PC-9 (cell line): ENCODE data around the gene MCUR1. TPM values are rescaled to one million over a fixed set of nuclear protein-coding genes. Genes with fewer than 3 reads are reported as not detected.

ENCODE experiments used
- BruUV-seq: library from RNA; stranded (reverse); fragments of 400-500 nt; replicated peaks from 2 replicates; lab custom pipeline; 2021; lab: Mats Ljungman, UMichigan
- CTCF ChIA-PET: fragments of 300-600 bp; sonication (Branson Sonifier 250); formaldehyde crosslinking; loops from one replicate; lab custom pipeline; 2022; ENCODE audit warnings: antibody characterized with exemption; lab: Charles Lee
- POLR2A ChIA-PET: fragments of 300-600 bp; sonication (Branson Sonifier 250); formaldehyde crosslinking; loops from one replicate; lab custom pipeline; 2022; ENCODE audit warnings: antibody characterized with exemption; ENCODE audit not compliant: unreplicated experiment; lab: Charles Lee
- DNase-seq, 2 experiments: peaks; one replicate each; pipeline versions ENCODE4 v3.0.0 to v3.0.0-alpha.2; 2015 to 2022; ENCODE audit warnings: mixed read lengths in 1 of 2
- H2AFZ ChIP-seq: fragments of 200-600 bp; sonication (generic); 2 replicates; pipeline ENCODE4 v1.8.1; 2017; ENCODE audit warnings: antibody characterized with exemption
- H3F3A ChIP-seq: fragments of 200-600 bp; sonication (generic); 2 replicates; pipeline ENCODE4 v1.8.1; 2017; ENCODE audit warnings: antibody characterized with exemption, mild to moderate bottlenecking, low read depth; ENCODE audit not compliant: insufficient read depth
- H3K27ac ChIP-seq: fragments of 200-600 bp; sonication (generic); 2 replicates; pipeline ENCODE4 v1.6.1; 2016; ENCODE audit warnings: mixed run types
- H3K27me3 ChIP-seq: fragments of 200-600 bp; sonication (generic); 2 replicates; pipeline ENCODE4 v1.6.1; 2016; ENCODE audit warnings: low read depth, mixed run types; ENCODE audit not compliant: insufficient read depth
- H3K36me3 ChIP-seq: fragments of 200-600 bp; sonication (generic); 2 replicates; pipeline ENCODE4 v1.6.1; 2016; ENCODE audit warnings: low read depth, mixed run types
- H3K4me1 ChIP-seq: fragments of 200-600 bp; sonication (generic); replicated peaks from 2 replicates; pipeline ENCODE4 v1.6.1; 2016; ENCODE audit warnings: mixed run types; ENCODE audit not compliant: insufficient read depth
- H3K4me2 ChIP-seq: fragments of 200-600 bp; sonication (generic); 2 replicates; pipeline ENCODE4 v1.6.1; 2017; ENCODE audit warnings: mixed run types
- H3K4me3 ChIP-seq: fragments of 200-600 bp; sonication (generic); 2 replicates; pipeline ENCODE4 v1.6.1; 2016; ENCODE audit warnings: mixed run types
- H3K79me2 ChIP-seq: fragments of 200-600 bp; sonication (generic); 2 replicates; pipeline ENCODE4 v1.6.1; 2017; ENCODE audit warnings: low read depth, mixed run types
- H3K9me2 ChIP-seq: fragments of 200-600 bp; sonication (generic); 2 replicates; pipeline ENCODE4 v1.8.1; 2017; ENCODE audit warnings: mild to moderate bottlenecking; ENCODE audit not compliant: insufficient read depth
- H3K9me3 ChIP-seq: fragments of 200-600 bp; sonication (generic); 2 replicates; pipeline ENCODE4 v1.8.1; 2016; ENCODE audit warnings: low read depth; ENCODE audit not compliant: insufficient read depth
- H4K20me1 ChIP-seq: fragments of 200-600 bp; sonication (generic); 2 replicates; pipeline ENCODE4 v1.8.1; 2017; ENCODE audit not compliant: insufficient read depth
- CTCF ChIP-seq: fragments of 200-600 bp; sonication (generic); conservative IDR thresholded peaks from 2 replicates; pipeline ENCODE4 v1.6.1; 2017; ENCODE audit warnings: mixed run types, antibody characterized with exemption, mild to moderate bottlenecking, moderate library complexity
- EZH2 ChIP-seq: fragments of 200-600 bp; sonication (generic); IDR thresholded peaks from 2 replicates; pipeline ENCODE4 v1.8.0; 2017; ENCODE audit warnings: antibody characterized with exemption, low read depth
- intact Hi-C: fragments of 100-400 bp; cut with micrococcal nuclease; formaldehyde crosslinking; loops from one replicate; pipeline ENCODE4 v1.10.0; 2022; ENCODE audit not compliant: unreplicated experiment
- total RNA-seq: library from RNA; stranded (reverse); gene quantifications from 2 replicates; pipeline ENCODE4 v1.2.3, GENCODE V29; 2021

The MCUR1 gene
- total RNA-seq, 1 experiment from 2014 or later: 45.9 TPM

GRCh38 chr6:13812359-13812642, 2.1 kb downstream of the MCUR1 start:
- Histone ChIP-seq H3K27me3 (no peaks in the 10 kb centered on the region), H2AFZ (no peak overlapping the region), H3K36me3 (0 out of 2 replicates have a peak, but pooled peaks cover 4% of the 10 kb centered on the region), H4K20me1 (no peaks in the 10 kb centered on the region), H3K4me3 (0 out of 2 replicates have a peak overlapping the region, but pooled peaks have one; percentile 57), H3K27ac (no peak overlapping the region), H3K79me2 (peaks cover 53% of the 10 kb centered on the region), H3F3A (peaks cover 21% of the 10 kb centered on the region), H3K4me2 (peak overlapping the region; percentile 75), H3K9me2 (no peaks in the 10 kb centered on the region), H3K4me1 (peaks cover 34% of the 10 kb centered on the region), H3K9me3 (no peaks in the 10 kb centered on the region)
- BruUV-seq: no TSS peak
- intact Hi-C loops: loop anchor here (2.0 to 5.0 kb wide), 3 partner anchors 16 to 100 kb away; partner anchors contain the start of gene RANBP9
- POLR2A ChIA-PET: interaction anchor here (0.6 kb wide), 1 partner anchor 234 kb away, joined by 9 read pairs; no protein-coding TSS in a partner anchor
- DNase-seq: no peak
- CTCF ChIA-PET: no interaction called here
- TF ChIP-seq EZH2: no peak
- TF ChIP-seq CTCF: no peak

DNA sequence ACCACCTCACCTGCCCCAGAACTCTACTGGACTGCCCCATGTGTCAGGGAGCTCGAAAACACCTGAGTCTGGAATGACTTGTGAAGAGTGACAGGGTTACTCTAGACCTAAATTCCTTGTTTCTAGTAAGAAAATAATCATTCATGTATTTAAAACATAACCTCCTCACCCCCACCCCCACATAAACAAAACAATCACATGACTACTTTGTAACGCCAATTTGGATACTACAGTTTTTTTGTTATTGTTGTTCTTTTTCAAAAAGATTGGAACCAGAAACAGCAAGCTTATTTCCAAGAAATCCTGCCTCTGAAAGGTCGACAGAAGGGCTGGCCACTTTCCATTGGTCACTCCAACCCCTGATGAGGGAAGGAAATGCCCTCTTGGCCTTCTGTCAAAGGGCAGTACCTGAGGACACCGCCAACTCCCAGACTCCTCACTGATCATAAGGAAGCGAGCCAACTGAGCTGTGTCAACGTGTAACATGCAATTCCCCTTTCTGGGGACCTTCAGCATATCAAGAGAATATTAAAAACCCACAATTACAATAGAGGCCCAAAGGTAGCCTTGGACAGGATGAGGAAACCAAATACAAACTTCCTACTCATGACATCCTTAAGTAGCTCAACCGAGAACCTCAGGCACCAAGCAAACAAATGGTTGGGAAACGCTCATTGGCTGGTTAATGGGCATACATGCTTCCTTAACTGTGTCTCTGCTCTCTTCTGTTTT, 2.6 kb downstream of the MCUR1 start:
- Histone ChIP-seq H3K4me1 (peaks cover 34% of the 10 kb centered on the region), H3K27ac (no peak overlapping the region), H3K9me3 (no peaks in the 10 kb centered on the region), H3K79me2 (peaks cover 54% of the 10 kb centered on the region), H3K36me3 (0 out of 2 replicates have a peak, but pooled peaks cover 4% of the 10 kb centered on the region), H3K9me2 (no peaks in the 10 kb centered on the region), H3K4me2 (peak overlapping the region; percentile 75), H3K27me3 (no peaks in the 10 kb centered on the region), H3K4me3 (no peak overlapping the region), H3F3A (peaks cover 21% of the 10 kb centered on the region), H2AFZ (no peak overlapping the region), H4K20me1 (no peaks in the 10 kb centered on the region)
- TF ChIP-seq EZH2 (no peak), CTCF (no peak)
- no peak for DNase-seq
- intact Hi-C loops: loop anchor here (2.0 to 5.0 kb wide), 3 partner anchors 15 to 99 kb away; partner anchors contain the start of gene RANBP9
- ChIA-PET POLR2A (interaction anchor here (0.7 kb wide), 1 partner anchor 87 kb away, joined by 13 read pairs; no protein-coding TSS in a partner anchor), CTCF (interaction anchor here (0.6 kb wide), 1 partner anchor 485 kb away, joined by 3 read pairs; no protein-coding TSS in a partner anchor)
- BruUV-seq: no TSS peak

GRCh38 chr6:13810688-13811446, 3.5 kb downstream of the MCUR1 start:
- H3K4me1 ChIP-seq: peaks cover 34% of the 10 kb centered on the region
- no peaks in the 10 kb centered on the region for H4K20me1 ChIP-seq
- no peaks in the 10 kb centered on the region for H3K9me2 ChIP-seq
- no peak for DNase-seq
- TF ChIP-seq EZH2: no peak
- no peak for TF ChIP-seq CTCF
- H3K27ac ChIP-seq: no peak overlapping the region
- H3K4me2 ChIP-seq: no peak overlapping the region
- no peak overlapping the region for H3K4me3 ChIP-seq
- no peaks in the 10 kb centered on the region for H3K27me3 ChIP-seq
- peaks cover 4% of the 10 kb centered on the region; the same call in 1 of the 2 replicates for H3K36me3 ChIP-seq
- ChIA-PET CTCF (interaction anchor here (0.6 to 0.8 kb wide), 2 partner anchors 264 to 851 kb away, joined by 3 to 4 read pairs; no protein-coding TSS in a partner anchor), POLR2A (interaction anchor here (0.6 to 0.7 kb wide), 2 partner anchors 37 to 87 kb away, joined by 13 to 18 read pairs; no protein-coding TSS in a partner anchor)
- H3K79me2 ChIP-seq: peaks cover 54% of the 10 kb centered on the region
- H3K9me3 ChIP-seq: no peaks in the 10 kb centered on the region
- intact Hi-C loops: loop anchor here (5.0 kb wide), 2 partner anchors 84 to 99 kb away; partner anchors contain the start of gene RANBP9
- no TSS peak for BruUV-seq
- peaks cover 22% of the 10 kb centered on the region for H3F3A ChIP-seq
- H2AFZ ChIP-seq: no peak overlapping the region
